Ishikawa (cell line): ENCODE results near the gene HOXA9.

ENCODE experiments used
- CREB1 ChIP-seq: IDR thresholded peaks from 2 replicates; pipeline ENCODE4 v1.6.1; 2012; ENCODE audit warnings: low read depth
- EP300 ChIP-seq: IDR thresholded peaks from 2 replicates; pipeline ENCODE4 v1.6.1; 2012; ENCODE audit warnings: borderline replicate concordance
- FOXM1 ChIP-seq: IDR thresholded peaks from 2 replicates; pipeline ENCODE4 v1.6.1; 2012; ENCODE audit warnings: low read depth, borderline replicate concordance
- TCF12 ChIP-seq: IDR thresholded peaks from 2 replicates; pipeline ENCODE4 v1.6.1; 2012; ENCODE audit warnings: low read depth

DNA sequence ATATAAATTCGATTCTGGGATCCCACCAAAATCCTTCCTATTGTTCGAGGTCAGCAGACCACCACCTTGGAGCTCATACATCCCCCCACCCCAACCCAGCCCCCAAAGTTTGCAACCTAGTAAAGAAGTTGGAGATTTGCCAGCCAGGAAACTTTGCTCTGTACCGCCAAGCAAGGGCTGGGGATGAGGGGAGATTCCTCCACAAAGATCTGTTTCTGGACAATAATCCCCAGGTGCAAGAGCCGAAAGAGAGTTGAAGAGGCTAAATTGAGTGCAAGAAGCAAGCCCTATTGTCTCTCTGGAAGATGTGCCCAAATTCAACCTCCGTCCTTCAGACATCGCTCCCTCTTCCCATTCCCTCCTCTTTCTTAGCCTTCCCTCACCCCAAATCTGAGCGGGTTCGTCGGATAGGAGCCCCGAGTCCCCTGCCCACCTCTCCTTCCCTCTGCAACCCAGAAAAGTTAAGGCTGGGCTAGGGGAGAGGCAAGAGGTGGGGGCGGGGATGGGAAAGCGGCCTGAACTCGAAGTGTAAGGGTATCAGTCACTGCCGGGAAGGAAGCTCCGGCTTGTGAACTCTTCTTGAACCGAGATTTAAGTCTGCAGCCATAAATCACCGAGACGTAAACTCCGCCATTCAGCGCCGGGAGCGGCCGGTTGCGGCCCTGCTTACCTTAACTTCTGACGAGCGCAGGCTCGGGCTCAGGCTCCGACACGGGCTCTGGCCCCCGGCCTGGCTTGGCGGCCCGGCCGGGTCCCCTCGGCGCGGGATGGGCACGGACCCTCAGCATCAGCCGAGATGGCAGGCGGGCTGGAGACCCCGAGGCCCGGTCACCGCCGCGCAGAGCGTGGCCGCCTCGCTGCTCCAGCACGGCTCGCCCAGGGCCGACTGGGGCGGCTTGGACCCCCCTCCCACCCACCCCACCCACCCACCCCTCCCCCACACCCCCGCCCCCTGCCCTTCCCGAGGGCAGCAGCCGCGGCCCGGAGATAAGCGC lies 52.1 kb downstream of the HOXA9 start:
- TF ChIP-seq FOXM1, result no peak
- no peak for TF ChIP-seq TCF12
- no peak for TF ChIP-seq CREB1
- no peak for TF ChIP-seq EP300
